Osteocyte (in vitro differentiated cells): ENCODE measurements around the gene MVD. TPM values are rescaled to one million over a fixed set of nuclear protein-coding genes. Genes with fewer than 3 reads are reported as not detected.

Experiments
- DNase-seq: peaks from one replicate; pipeline ENCODE4 v3.0.0; 2021; ENCODE audit warnings: mixed read lengths; ENCODE audit not compliant: unreplicated experiment; ENCODE audit errors: extremely low spot score
- H3K27ac Mint-ChIP-seq: one replicate; pipeline ENCODE4 v1.8.0; 2021; ENCODE audit warnings: mild to moderate bottlenecking, mixed read lengths; ENCODE audit not compliant: unreplicated experiment
- H3K27me3 Mint-ChIP-seq: one replicate; pipeline ENCODE4 v1.8.0; 2021; ENCODE audit warnings: mixed read lengths; ENCODE audit not compliant: unreplicated experiment
- H3K36me3 Mint-ChIP-seq: one replicate; pipeline ENCODE4 v1.8.0; 2021; ENCODE audit warnings: mixed read lengths; ENCODE audit not compliant: unreplicated experiment
- H3K4me1 Mint-ChIP-seq: one replicate; pipeline ENCODE4 v1.8.0; 2021; ENCODE audit warnings: mixed read lengths; ENCODE audit not compliant: unreplicated experiment
- H3K4me3 Mint-ChIP-seq: one replicate; pipeline ENCODE4 v1.8.0; 2021; ENCODE audit warnings: mild to moderate bottlenecking, moderate library complexity, mixed read lengths; ENCODE audit not compliant: unreplicated experiment
- H3K9me3 Mint-ChIP-seq: one replicate; pipeline ENCODE4 v1.8.0; 2021; ENCODE audit warnings: mixed read lengths; ENCODE audit not compliant: unreplicated experiment
- total RNA-seq: library from RNA; stranded (reverse); gene quantifications from 2 replicates; pipeline ENCODE4 v1.2.1, GENCODE V29; 2021
- TF ChIP-seq, protein P1 (sequence below): fragments of 200-600 bp; sonication (generic); IDR thresholded peaks from 2 replicates; pipeline ENCODE4 v1.5.0; 2021; ENCODE audit warnings: antibody characterized with exemption, mild to moderate bottlenecking, moderate library complexity

Gene MVD
- total RNA-seq, 1 donor from 2014 or later: 32.8 TPM

DNA sequence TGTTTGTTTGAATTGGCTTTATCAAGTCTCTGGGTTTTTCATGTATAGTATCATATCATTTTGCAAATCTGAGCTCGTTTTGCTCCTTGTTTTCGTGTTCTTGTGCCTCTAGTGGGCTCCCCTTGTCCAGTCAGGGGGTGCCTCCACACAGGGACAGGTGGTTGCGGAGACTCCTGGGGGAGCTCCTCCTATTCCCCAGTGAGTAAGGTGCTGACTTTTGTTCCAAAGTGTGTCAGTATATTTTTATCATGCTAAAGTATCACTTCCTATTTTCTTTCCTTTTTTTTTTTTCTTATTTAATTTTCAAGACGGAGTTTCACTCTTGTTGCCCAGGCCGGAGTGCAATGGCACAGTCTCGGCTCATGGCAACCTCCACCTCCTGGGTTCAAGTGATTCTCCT is 54.8 kb downstream of the MVD start:
- Mint-ChIP-seq H3K4me1 (no peaks in the 10 kb centered on the region), H3K4me3 (no peak overlapping the region), H3K36me3 (peaks cover 24% of the 10 kb centered on the region), H3K9me3 (no peaks in the 10 kb centered on the region), H3K27me3 (no peaks in the 10 kb centered on the region), H3K27ac (no peak overlapping the region)
- no peak for DNase-seq
- TF ChIP-seq, protein P1, sequence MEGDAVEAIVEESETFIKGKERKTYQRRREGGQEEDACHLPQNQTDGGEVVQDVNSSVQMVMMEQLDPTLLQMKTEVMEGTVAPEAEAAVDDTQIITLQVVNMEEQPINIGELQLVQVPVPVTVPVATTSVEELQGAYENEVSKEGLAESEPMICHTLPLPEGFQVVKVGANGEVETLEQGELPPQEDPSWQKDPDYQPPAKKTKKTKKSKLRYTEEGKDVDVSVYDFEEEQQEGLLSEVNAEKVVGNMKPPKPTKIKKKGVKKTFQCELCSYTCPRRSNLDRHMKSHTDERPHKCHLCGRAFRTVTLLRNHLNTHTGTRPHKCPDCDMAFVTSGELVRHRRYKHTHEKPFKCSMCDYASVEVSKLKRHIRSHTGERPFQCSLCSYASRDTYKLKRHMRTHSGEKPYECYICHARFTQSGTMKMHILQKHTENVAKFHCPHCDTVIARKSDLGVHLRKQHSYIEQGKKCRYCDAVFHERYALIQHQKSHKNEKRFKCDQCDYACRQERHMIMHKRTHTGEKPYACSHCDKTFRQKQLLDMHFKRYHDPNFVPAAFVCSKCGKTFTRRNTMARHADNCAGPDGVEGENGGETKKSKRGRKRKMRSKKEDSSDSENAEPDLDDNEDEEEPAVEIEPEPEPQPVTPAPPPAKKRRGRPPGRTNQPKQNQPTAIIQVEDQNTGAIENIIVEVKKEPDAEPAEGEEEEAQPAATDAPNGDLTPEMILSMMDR: no peak

DNA sequence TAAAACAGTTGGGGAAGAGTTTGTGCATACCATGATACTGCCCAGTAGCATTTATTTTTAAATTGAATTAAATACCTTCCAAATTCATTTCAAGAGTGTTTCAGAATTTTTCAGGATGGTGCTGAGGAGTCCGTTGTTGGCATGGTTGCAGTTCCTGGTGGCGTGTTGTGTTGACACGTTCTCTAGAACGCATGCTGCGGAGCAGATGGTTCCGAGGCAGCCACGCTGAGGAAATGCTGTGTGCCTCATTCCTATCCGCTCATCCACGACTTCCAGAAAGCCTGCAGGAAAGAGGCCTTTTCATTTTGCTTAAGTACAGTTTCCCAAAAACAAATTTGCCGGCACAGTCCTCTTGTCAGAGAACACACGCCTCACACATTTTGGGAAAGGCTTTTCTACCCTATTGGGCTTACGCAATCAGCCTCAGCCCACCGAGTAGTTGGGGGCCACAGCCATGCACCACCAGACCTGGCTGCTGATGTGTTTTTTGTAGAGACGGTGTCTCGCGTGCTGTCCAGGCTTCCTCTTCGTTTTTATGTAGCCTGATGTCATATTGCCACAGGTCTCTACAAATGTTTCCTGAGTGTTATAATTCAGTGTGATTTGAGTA is 56.6 kb downstream of the MVD start:
- no peak overlapping the region for H3K27ac Mint-ChIP-seq
- TF ChIP-seq, protein P1: no peak
- no peak for DNase-seq
- H3K4me1 Mint-ChIP-seq: no peaks in the 10 kb centered on the region
- no peak overlapping the region for H3K4me3 Mint-ChIP-seq
- H3K36me3 Mint-ChIP-seq: peaks cover 34% of the 10 kb centered on the region
- H3K27me3 Mint-ChIP-seq: no peaks in the 10 kb centered on the region
- H3K9me3 Mint-ChIP-seq: no peaks in the 10 kb centered on the region

DNA sequence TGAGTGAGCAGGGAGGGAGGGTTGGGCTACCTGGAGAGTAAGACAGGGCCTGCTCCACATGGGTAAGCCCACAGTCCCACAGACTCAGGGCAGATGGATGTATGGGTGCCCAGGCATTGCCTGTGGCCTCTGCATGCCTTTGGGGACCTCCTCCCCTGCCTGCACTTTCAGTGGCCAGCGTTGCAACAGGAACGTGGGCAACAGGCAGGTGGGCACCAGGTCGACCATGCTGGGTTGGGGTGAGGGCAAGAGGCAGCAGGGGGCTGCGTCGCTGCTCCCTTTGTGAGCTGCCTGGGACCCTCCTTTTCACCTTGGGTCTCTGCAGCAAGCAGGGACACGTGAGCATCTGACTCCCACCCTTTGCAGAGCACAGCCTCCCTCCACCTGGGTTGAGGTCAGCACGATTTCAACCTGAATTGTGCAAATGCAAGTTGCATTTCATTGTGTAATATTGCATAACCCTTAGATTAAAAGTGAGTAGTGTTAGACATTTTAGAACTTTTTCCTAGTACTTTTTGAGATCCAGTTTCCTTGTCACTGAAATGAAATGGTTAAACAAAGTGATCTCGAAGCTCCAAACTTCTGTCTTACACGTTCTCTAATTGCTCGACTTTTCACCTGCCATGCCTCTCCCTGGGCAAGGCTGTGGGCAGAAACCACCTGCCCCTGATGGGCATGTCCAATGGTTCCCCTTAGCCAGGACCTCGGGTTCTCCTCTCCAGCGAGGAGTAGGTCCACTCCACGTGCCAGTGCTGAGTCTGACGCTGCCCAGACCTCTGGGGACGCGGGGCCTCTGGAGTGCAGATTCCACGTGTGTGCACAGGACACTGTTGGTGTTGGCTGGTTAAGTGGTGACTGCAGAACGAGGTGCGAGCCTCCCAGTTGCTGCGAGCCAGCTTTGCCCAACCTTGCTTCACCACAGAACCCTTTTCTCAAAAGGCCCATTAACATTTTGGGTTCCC is 57.4 kb downstream of the MVD start:
- Mint-ChIP-seq H3K4me3 (no peak overlapping the region), H3K36me3 (peaks cover 37% of the 10 kb centered on the region), H3K27me3 (no peaks in the 10 kb centered on the region), H3K9me3 (no peaks in the 10 kb centered on the region), H3K27ac (no peak overlapping the region), H3K4me1 (no peaks in the 10 kb centered on the region)
- DNase-seq: no peak
- TF ChIP-seq, protein P1: no peak

DNA sequence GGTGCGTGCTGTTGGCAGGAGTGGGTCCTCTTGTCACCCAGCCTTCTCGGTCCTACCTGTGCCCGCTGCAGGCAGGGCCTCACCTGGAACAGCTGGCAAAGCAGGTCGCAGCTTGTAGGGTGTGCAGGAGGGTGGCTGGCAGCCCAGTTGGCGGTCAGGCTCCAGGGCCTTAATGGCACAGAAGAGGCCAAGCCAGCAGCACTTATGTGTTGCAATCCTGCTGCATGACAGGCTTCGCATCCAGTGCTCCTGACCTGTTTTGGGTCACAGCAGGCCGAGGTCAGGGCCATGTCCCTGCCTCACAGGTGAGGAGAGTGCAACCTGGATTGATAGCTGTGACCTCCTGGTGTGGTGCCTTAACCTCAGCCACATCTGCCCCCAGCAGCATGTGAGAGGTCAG is 60.8 kb downstream of the MVD start:
- no peaks in the 10 kb centered on the region for H3K9me3 Mint-ChIP-seq
- H3K4me1 Mint-ChIP-seq: no peaks in the 10 kb centered on the region
- DNase-seq: no peak
- no peak overlapping the region for H3K4me3 Mint-ChIP-seq
- no peak overlapping the region for H3K27ac Mint-ChIP-seq
- no peaks in the 10 kb centered on the region for H3K27me3 Mint-ChIP-seq
- H3K36me3 Mint-ChIP-seq: peaks cover 44% of the 10 kb centered on the region
- TF ChIP-seq, protein P1: no peak

Other genes starting within 250 kb of the MVD start
- gene ZFPM1, start 209.8 kb downstream of the MVD start, total RNA-seq: 5.6 and 5.7 TPM in 2 replicates
- gene ZC3H18, start 92.7 kb downstream of the MVD start, total RNA-seq: 49.8 and 50.2 TPM in 2 replicates
- gene IL17C, start 24.5 kb downstream of the MVD start, total RNA-seq: not detected in 2 replicates
- 51.4 and 51.8 TPM in 2 replicates for gene CYBA, start 12.0 kb downstream of the MVD start, total RNA-seq
- not detected in 2 replicates for gene SNAI3, start 23.4 kb upstream of the MVD start, total RNA-seq
- 17.2 and 19.3 TPM in 2 replicates for gene RNF166, start 43.3 kb upstream of the MVD start, total RNA-seq
- gene CTU2, start 43.4 kb upstream of the MVD start, total RNA-seq: 20.6 and 21.2 TPM in 2 replicates
- 165 and 174 TPM in 2 replicates for gene PIEZO1, start 122.1 kb upstream of the MVD start, total RNA-seq
- gene CDT1, start 140.7 kb upstream of the MVD start, total RNA-seq: 5.6 and 6.6 TPM in 2 replicates
- gene APRT, start 148.8 kb upstream of the MVD start, total RNA-seq: 77.1 and 83.9 TPM in 2 replicates
- gene GALNS, start 193.9 kb upstream of the MVD start, total RNA-seq: 47.0 and 51.5 TPM in 2 replicates
- gene TRAPPC2L, start 194.0 kb upstream of the MVD start, total RNA-seq: 71.7 and 74.0 TPM in 2 replicates
- not detected in 2 replicates for gene PABPN1L, start 203.6 kb upstream of the MVD start, total RNA-seq